HG02678 (cell line): Measurements from ENCODE around the gene CYP2W1.

ENCODE experiments used
- ATAC-seq: cut with Tn5 transposase; IDR thresholded peaks from one replicate; pipeline ENCODE4 v1.9.1; 2021; ENCODE audit warnings: mild to moderate bottlenecking, moderate library complexity; ENCODE audit not compliant: unreplicated experiment

CYP2W1 gene

DNA sequence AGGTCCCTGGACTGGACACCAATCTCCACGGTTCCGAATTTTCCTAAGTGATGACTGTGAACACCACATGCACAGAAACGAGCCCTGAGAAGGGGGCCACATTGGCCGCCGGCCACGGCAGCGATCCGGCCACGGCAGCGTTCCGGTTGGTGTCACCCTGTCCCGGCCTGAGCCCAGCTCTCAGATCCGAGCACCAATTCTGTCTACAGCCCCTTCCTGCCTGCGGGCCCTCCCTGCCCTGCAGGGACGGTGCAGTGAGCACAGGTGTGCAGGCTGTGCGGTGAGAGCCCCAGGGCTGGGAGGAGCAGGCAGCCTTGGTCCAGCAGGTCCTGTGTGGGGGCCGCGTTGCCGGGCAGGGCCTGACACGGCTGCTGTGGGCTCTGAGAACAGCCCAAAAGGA, 31.7 kb downstream of the CYP2W1 start:
- ATAC-seq = no peak

DNA sequence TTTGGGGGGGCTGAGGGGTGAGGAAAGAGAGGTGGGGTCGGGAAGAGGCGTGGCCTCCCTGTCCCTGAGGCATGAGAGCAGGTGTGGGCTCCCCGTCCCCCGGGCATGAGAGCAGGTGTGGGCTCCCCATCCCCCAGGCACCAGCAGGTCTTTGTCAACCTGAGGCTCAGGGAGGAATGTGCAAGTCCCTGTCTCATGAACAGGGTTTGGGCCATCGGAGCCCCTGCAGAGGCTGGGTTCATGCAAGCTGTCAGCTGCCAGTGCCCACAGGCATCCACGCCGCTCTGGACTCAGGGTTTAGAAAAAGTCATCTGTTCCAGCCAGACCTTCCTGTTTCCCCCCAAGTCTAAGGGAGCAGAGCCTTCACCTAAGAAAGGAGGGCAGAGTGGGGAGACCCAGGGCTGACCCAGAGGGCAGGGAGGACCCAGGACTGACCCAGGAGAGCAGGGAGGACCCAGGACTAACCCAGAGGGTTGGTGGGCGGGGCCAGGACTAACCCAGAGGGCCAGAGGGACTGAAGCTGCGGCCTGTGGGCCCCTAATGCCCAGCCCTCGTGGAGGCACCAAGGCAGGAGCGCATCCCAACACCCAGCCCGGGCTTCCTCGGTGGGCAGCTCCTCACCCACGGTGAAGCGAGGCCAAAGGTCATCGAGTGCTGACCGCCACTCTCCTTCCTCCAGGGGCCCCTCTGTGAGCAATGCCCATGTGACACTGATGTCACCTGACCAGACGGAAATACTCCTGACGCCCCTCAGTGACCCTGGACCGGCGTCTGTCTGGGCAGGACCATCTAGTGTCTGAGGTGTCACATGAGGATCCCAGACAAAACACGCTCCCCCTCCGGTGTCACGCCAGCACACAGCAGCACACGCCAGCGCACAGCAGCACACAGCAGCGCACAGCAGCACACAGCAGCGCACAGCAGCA, 32.5 kb downstream of the CYP2W1 start:
- no peak for ATAC-seq

DNA sequence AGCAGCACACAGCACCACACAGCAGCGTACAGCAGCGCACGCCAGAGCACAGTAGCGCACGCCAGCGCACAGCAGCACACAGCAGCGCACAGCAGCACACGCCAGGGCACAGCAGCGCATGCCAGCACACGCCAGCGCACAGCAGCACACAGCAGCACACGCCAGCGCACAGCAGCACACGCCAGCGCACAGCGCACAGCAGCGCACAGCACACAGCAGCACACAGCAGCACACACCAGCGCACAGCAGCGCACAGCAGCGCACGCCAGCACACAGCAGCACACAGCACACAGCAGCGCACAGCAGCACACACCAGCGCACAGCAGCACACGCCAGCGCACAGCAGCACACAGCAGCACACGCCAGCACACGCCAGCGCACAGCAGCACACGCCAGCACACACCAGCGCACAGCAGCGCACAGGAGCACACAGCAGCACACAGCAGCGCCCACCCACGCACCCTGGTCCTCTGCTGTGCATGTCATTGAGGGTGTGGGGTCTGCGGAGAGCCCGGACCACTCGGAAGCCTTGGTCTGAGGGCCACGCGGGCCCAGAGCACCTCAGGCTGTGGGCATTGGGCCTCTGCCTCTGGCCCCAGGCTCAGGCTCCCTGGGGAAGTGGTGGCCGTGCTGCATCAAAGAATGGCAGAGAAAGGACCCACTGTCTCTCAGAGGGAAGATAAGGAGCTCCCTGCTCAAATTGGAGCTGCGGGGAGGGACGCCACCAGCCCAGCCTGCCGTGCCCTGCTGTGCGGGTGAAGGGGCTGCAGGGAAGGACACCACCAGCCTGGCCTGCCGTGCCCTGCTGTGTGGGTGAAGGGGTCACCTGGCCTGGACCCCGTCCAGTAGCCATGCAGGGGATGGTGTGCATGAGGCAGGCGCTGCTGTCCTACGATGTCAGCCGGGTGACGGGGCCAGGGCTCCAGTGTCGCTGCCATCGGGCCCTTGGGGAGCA, 33.9 kb downstream of the CYP2W1 start:
- ATAC-seq = no peak

DNA sequence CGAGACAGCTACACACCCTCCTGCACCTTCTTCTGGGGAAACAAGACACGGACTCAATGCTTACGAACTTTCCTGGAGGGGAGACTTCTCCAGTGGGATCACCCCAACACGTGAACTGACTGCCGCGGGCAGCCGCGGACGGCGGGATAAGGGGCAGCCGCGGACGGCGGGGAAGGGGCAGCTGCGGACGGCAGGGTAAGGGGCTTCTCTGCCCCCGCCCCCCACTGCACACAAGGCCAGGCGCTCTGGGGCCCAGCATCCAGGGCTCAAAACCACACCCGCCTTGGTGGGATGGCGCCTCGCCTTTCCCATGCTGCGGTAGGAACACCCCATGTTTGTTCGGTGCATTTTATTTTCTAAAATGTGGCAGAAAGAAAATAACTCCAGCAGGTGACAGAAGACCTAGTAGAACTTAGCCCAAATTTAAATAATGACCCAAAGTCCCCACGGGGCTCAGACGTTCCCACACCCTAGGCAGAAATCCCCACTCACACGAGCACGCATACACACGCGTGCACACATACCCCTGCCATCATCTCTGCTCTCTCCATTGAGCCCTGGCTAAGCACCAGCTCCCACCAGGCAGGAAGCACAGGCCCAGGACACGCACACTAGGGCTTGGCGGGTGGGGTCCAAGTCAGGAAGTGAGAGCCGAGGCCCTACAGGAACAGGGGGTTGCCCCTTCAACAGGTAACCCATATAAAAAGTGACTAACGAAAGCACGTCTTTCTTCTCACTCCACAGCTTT, 34.8 kb downstream of the CYP2W1 start:
- ATAC-seq = no peak

DNA sequence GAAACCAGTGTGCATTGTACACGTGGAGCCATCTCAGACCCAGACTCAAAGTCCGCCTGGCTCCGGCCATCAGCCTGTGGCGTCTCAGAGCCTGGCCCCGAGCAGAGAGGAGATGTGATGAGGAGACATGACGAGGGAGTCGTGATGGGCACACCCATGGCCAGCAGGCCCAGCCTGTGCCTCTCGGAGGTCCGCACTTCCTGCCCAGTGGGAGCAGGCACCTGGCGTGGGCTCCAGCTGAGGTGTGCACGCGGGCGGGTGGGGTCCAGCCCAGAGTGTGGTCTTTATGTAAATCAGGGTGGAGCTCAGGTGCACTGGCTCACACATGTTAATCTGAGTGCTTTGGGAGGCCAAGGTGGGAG, 35.3 kb downstream of the CYP2W1 start:
- ATAC-seq = no peak

DNA sequence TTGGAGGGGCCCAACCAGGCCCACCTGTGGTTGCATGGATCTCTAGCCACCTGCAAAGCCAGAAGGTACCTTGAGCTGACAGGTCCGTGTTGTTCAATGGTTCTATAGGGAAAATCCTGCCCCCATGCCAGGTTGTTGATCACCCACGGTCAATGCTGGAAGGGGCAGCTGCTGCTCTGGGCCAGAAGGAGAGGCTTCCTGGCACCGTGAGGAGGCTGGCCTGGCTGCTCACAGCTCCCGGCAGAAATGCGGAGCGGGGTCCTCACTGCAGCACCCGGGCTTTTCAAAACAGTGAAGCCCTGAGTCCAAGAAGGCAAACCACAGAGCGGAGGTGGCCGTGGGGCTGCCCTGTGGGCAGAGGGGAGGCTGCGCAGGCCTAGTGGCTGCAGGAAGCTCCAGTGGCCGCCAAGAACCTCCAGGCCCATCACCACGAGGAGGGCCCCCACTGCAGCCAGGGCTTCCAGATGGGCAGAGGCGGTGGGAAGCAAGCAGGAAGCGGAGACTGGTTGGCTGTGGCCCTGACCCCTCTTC, 36.3 kb downstream of the CYP2W1 start:
- no peak for ATAC-seq

DNA sequence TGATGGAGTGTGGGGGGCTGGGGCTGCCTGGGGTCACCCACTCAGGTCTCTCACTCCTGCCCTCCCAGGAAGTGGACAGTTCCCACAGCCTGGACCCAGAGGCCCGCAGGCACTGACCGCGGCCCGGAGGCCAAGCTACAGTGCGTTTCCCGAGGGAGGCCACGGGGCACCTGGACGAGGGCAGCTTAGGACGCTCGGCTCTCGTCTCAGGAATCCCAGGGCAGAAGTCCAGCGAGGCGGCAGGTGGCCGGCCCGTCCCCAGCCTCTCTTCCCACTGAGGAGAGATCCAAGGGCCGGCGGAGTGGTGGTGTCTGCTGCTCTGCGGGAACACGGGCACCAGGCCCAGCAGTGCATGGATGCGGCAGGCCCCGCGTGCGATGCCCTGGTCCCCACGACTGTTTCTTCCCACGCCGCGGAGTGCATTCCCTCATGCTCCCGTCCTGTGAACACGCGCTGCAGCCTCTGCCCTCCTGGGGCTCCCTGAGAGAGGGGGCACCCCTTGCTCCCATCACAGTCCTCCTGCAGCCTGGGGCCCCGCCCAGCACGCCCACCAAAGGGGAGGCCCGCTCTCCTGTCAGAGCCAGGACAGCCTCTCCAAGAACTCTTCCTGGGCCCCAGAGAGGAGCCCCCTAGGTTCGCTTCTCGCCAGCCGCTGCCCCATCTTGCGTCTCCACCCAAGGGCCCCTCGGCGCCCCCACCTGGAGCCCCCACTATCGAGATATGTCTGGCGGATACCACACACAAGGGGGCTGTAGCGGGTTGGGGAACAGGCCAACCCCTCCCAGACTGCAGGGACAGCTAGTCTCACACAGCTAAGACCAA, 37.0 kb downstream of the CYP2W1 start:
- no peak for ATAC-seq

DNA sequence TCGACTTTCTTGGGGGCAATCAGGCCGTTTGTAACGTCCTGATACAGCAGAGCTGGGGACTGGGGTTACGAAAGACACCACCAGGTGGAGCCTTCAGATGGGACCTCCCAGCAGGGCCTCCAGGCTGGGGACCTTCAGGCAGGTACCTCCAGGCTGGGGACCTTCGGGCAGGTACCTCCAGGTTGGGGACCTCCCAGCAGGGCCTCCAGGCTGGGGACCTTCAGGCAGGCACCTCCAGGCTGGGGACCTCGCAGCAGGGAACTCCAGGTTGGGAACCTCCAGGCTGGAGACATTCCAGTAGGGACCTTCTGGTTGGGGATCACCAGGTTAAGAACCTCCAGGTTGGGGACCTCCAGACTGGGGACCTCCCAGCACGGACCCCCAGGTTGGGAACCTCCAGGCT, 37.9 kb downstream of the CYP2W1 start:
- ATAC-seq = no peak

DNA sequence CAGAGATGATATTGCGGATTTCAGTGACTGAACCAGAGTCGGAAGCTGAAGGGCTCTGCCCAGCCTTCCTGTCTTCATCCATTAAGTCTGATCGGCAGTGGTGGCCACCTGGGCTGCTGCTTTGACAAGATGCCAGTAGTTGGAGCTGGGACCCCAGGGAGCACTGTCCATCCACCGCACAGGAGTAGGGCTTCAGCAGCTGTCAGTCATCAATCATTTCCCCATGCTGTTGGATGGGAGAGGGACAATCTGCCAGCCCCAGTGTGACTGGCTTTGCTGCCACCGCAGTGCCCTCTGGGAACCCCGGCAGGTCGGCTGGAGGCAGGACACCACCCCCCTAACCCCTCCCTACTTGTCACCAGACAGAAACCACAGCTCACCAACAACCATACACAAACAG, 38.4 kb downstream of the CYP2W1 start:
- ATAC-seq = no peak

DNA sequence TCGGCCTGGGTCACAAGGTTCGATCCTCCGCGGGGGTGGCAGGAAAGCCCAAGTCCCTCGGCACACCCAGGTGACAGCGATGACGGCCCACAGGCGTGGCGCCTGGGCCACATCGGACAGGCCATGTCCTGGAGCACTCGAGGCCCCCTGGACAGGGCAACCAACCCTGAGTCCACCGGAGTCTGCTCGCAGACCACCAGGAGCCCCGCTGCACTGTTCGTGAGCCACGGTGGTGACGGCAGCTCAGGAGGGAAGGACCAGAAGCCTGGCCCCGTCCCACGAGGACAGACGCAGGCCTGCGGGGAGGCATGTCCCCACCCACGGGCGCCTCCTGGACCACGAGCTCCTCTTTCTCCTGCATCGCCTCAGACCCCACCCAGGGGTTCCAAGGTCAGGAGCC, 39.0 kb downstream of the CYP2W1 start:
- ATAC-seq = no peak

DNA sequence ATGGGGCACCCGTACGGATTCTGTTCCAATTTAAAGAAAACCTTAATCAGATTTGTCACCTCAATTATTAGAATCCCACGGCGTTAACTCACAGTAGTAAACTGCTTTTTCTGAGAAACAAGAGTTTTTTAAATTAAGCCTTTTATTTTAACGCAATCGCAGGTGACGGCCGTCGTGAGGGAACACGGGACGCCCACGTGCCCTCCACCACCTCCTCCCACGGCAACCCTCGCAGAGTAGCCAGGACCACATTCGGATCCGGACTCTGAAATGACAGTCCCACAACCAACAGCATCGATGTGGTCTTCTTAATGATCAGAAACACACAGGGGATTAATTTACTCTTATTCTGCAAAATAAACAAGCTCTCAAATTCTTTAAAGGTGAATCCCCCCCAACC, 39.4 kb downstream of the CYP2W1 start:
- ATAC-seq = no peak

DNA sequence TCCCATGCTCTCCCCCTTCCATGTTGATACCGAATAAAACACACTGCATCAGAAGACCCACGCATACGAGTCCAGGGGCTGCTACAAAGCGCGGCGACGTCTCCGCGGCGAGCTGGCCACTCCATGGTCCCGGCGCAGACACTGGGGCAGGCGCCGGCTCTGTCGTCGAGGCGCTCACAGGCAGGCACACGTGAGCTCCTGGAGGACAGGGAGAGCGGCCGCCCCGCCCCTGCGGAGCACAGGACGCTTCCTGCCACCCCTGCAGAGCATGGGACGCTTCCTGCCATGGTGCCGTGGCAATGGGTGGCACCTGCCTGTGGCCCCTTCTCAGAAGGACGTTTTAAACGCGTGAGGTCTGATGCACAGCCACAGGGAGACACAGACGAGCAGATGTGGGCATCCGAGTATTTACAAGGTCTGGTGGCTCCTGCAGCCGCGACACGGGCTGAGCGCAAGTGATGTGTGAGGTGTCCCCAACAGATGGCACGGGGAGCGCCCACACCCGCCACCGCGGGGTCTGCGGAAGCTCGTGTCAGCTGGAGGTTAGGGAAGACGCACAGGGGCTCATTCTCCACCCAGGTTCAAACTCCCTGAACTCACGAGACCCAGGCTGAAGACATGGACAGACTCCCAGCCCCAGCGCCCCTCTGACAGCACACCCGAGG, 40.0 kb downstream of the CYP2W1 start:
- no peak for ATAC-seq

DNA sequence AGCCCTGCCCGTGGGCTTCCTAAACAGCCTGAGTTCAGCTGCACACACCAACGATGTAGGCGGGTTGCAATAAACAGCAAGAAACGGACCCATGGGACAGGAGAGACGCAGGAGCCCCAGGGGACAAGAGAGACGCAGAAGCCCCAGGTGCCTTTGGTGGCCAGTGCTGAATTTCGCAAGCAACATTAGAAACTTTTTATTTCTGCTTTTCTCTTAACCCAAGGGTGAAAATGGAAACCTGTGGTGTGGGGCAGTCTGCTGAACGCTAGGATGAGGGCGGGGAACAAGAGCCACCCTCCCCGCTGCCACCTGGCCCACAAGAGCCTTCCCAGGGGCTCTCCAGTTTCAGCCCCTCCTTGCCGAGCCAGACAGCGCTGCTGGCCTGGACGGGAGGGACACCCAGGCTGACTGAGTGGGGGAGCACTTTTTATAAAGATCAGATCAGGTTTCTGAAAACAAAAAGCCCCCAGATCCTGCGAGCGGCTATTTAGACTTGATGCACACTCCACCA, 41.4 kb downstream of the CYP2W1 start:
- ATAC-seq = peak; percentile 52

DNA sequence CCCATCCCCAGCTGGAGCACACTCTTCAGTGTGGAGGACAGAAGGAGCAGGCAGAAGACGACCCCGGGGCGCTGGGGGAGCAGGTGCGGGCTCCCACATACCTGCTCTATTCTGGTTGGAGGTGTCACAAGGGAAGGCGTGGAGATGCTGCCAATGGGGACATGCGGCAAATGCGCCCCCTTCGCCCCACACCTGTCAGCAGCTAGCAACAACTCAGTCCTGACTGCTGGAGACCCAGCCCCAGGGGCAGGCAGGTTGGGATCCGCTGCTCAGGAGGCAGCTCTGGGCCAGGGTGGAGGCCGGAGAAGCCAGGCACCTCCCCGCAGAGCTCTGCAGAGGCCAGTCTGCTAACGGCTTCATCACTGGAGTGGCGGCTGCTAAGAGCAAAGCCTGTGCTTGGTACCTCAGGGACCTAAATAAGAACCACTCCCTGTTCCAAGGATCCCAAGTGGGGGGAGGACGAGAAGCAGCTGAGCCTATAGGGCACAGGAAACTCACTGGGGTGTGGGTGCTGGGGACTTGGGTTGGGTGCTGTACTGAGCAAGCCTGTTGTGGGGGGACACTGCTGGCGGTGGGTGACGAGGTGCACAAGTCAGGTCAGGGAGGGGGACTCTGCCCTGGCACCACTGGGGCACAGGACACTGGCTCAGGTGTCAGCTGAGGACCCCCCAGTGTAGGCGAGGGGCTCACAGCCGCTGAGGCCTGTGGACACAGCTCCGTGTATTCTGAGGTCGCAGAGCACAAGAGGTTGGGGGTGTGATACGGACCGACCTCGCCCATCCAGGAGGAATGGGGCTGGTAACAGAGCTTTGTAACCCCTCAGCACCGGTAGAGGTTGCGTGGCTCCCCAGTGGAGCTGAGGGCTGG, 42.1 kb downstream of the CYP2W1 start:
- no peak for ATAC-seq

DNA sequence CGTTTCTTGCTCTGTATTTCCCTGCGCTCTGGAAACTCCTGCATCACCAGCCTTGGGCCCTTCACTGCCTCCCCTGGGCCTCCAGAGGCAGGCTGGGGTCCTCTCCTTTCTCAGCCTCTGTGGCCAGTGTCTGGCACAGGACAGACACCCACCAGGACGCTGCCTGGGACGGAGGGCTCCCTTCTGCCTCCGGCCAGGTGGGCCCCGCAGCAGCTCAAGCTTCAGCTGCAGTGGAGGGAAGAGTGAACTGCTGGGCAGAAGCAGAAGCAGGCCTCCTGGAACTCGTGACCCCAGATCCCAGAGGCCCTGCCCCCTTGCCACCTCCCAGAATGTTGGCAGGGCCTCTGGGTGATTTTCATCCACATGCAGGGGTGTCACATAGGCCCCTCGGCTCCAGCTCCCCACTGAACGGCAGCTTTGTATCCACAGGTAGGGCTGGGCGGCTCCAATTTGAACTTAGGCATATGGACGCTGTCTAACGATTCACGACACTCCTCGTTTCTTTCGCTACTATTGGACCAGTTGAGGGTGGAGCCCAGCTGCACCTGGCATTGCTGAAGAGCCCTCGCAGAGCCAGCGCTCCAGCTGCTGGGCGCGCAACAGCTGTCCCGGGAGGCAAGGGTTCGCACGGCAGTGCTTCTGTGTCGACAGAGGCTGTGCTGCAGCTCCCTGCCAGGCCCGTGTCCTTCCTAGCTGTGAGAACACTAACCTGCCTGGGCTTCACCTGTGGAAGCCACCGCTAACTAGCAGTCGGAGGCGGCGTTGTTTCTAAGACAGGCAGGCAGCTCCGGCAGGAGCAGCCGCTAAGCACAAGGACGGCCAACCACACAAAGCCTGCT, 43.0 kb downstream of the CYP2W1 start:
- no peak for ATAC-seq

DNA sequence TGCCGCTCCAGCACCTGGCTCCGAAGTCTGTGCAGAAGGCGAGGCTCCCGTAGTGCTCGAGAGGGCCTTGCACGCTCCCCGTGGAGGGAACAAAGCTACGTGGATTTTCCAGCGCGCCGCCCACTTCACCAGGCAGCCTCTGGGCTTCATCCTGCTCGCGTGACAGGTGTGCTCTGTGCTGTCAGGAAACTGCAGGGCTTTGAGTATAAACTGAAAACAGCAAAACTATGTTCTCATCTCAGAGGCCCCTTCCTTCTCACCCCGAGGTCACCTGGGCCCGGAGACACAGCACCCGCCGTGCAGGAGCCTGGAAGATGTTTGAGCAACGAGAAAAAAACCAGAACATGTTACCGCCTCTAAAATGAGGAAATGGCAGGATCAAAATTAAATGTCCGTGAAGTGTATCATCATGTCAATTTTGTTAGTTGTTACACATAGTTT, 43.8 kb downstream of the CYP2W1 start:
- no peak for ATAC-seq
